Measurements from ENCODE around the gene VRK1.

The VRK1 gene

DNA sequence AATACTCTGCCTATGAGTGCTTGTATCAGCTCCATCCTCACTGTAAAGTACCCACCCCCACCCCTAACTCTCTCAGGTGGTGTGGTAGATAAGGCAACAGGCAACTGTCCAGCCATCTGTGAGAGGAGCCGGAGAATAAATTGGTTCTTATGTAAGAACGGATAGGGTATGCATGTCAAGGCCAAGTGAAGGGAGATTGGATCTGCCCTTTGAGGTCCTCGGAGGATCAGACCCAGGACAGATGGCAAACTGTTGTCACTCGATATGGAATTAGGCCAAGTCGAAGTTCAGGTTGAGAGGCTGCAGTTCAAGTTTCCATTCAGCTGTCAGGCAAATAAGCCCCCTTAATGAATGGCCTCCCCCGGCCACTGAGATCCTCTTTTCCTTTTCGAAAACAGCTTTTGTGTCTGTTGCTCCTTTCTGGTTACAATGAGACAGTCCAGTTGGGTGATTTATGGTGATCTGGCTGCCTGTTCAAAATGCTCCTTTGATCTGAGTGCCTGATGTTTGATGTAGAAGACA is 120.3 kb downstream of the VRK1 start:
- Histone ChIP-seq H3K4me2 (no peak overlapping the region), H3K27ac (no peak overlapping the region), H3K9ac (no peak overlapping the region), H3K36me3 (ENCODE audit: insufficient read depth) (no peaks in the 10 kb centered on the region), H4K20me1 (ENCODE audit: insufficient read depth) (no peaks in the 10 kb centered on the region), H3K4me3 (IDR thresholded peaks at IDR 0.05; ENCODE audit: insufficient read depth, low read depth, low read length) (no peak overlapping the region), H3K27me3 (ENCODE audit: insufficient read depth, low read depth) (no peaks in the 10 kb centered on the region), H3K79me2 (ENCODE audit: insufficient read depth, low read depth) (no peaks in the 10 kb centered on the region), H3K4me1 (ENCODE audit: low read depth, poor library complexity, severe bottlenecking) (no peaks in the 10 kb centered on the region), H2AFZ (ENCODE audit: low read depth) (no peak overlapping the region)
- no peak for TF ChIP-seq CTCF (conservative IDR thresholded peaks at IDR 0.05; ENCODE audit: low read depth, low read length)

DNA sequence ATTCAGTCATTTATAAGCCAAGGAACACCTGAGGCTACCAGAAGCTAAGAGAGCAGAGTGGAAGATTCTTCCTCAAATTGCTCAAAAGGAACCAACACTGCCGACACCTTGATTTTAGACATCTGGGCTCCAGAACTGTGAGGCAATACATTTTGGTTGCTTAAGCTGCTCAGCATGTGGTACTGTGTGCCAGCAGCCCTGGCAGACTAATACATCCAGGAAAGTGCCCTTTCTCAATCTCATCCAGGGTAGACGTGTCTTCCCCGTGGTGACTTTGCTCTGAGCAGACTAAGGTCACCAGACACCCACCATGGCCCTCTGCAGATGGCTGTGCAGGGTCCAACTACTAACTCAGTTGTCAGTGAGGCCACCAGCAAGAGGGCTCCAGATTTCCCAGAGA is 122.8 kb downstream of the VRK1 start:
- Histone ChIP-seq H3K79me2 (ENCODE audit: insufficient read depth, low read depth) (no peaks in the 10 kb centered on the region), H3K27ac (no peak overlapping the region), H3K36me3 (ENCODE audit: insufficient read depth) (no peaks in the 10 kb centered on the region), H3K4me1 (ENCODE audit: low read depth, poor library complexity, severe bottlenecking) (no peaks in the 10 kb centered on the region), H4K20me1 (ENCODE audit: insufficient read depth) (no peaks in the 10 kb centered on the region), H3K9ac (no peak overlapping the region), H3K27me3 (ENCODE audit: insufficient read depth, low read depth) (no peaks in the 10 kb centered on the region), H3K4me2 (no peak overlapping the region), H3K4me3 (IDR thresholded peaks at IDR 0.05; ENCODE audit: insufficient read depth, low read depth, low read length) (no peak overlapping the region), H2AFZ (ENCODE audit: low read depth) (no peak overlapping the region)
- TF ChIP-seq CTCF (conservative IDR thresholded peaks at IDR 0.05; ENCODE audit: low read depth, low read length): no peak

GRCh38 chr14:96920820-96921219 is 123.6 kb downstream of the VRK1 start:
- no peak for TF ChIP-seq CTCF (conservative IDR thresholded peaks at IDR 0.05; ENCODE audit: low read depth, low read length)
- H3K36me3 ChIP-seq (ENCODE audit: insufficient read depth): no peaks in the 10 kb centered on the region
- H4K20me1 ChIP-seq (ENCODE audit: insufficient read depth): no peaks in the 10 kb centered on the region
- no peak overlapping the region for H2AFZ ChIP-seq (ENCODE audit: low read depth)
- H3K9ac ChIP-seq: no peak overlapping the region
- no peak overlapping the region for H3K4me2 ChIP-seq
- H3K4me3 ChIP-seq (IDR thresholded peaks at IDR 0.05; ENCODE audit: insufficient read depth, low read depth, low read length): no peak overlapping the region
- H3K27ac ChIP-seq: no peak overlapping the region
- no peaks in the 10 kb centered on the region for H3K4me1 ChIP-seq (ENCODE audit: low read depth, poor library complexity, severe bottlenecking)
- no peaks in the 10 kb centered on the region for H3K27me3 ChIP-seq (ENCODE audit: insufficient read depth, low read depth)
- H3K79me2 ChIP-seq (ENCODE audit: insufficient read depth, low read depth): no peaks in the 10 kb centered on the region

- Histone ChIP-seq H3K4me1 (ENCODE audit: low read depth, poor library complexity, severe bottlenecking) (no peaks in the 10 kb centered on the region), H3K36me3 (ENCODE audit: insufficient read depth) (no peaks in the 10 kb centered on the region), H4K20me1 (ENCODE audit: insufficient read depth) (no peaks in the 10 kb centered on the region), H2AFZ (ENCODE audit: low read depth) (no peak overlapping the region), H3K9ac (no peak overlapping the region), H3K27me3 (ENCODE audit: insufficient read depth, low read depth) (no peaks in the 10 kb centered on the region), H3K4me2 (no peak overlapping the region), H3K79me2 (ENCODE audit: insufficient read depth, low read depth) (no peaks in the 10 kb centered on the region), H3K4me3 (IDR thresholded peaks at IDR 0.05; ENCODE audit: insufficient read depth, low read depth, low read length) (no peak overlapping the region), H3K27ac (no peak overlapping the region)
- no peak for TF ChIP-seq CTCF (conservative IDR thresholded peaks at IDR 0.05; ENCODE audit: low read depth, low read length)
Observed at GRCh38 chr14:96922986-96923385, 125.8 kb downstream of the VRK1 start.

Measured in KMS-11 (cell line).